ENCODE results near the gene ID2.

- TF ChIP-seq CTCF (IDR thresholded peaks at IDR 0.05) (no peak), POLR2A (IDR thresholded peaks at IDR 0.05) (no peak)
These were observed 48.0 kb upstream of the ID2 start for GRCh38 chr2:8633735-8634313.
